Measurements from ENCODE around the gene IGFN1. TPM values are rescaled to one million over a fixed set of nuclear protein-coding genes. Genes with fewer than 3 reads are reported as not detected.
A peak's percentile ranks its signal among the peaks of the same experiment; 100 is the strongest.

Gene IGFN1
- total and polyA plus RNA-seq, 2 experiments from 2014 or later: 0.37 to 3.1 TPM

DNA sequence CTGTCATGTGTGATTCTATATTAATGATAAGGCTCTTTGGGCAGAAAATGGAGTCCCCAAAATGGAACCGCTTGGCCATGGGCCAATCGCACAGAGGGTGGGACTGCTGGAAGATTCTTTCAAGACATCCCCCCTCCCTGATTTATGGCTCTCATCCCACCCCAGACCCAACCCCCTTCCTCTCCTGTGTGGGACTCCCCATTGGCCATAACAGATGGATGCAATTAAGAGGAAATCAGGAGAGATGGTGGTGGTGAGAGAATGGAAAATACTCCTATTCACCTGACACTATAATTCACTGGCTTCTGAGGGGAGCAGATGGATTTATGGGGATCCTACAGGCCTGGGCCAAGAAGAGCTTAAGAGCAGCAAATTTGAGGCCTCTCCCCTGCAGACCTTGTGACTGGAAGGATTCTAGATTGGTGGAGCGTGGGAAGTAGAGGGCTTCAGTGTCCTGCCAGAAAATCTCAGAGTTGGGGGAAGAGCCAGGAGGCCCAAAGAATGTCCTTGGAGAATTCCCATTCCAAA lies 1.7 kb downstream of the IGFN1 start:
- no peaks in the 10 kb centered on the region for H3K79me2 ChIP-seq
- H3K36me3 ChIP-seq (replicated peaks; ENCODE audit: insufficient read depth, low read depth): no peaks in the 10 kb centered on the region
- no peak for DNase-seq (ENCODE audit: low spot score)
- H3K27me3 ChIP-seq: no peaks in the 10 kb centered on the region
- no peaks in the 10 kb centered on the region for H3K4me1 ChIP-seq (ENCODE audit: insufficient read depth)
- H2AFZ ChIP-seq: no peak overlapping the region
- no peaks in the 10 kb centered on the region for H3K9me3 ChIP-seq (ENCODE audit: low read depth)
- TF ChIP-seq, protein P1, sequence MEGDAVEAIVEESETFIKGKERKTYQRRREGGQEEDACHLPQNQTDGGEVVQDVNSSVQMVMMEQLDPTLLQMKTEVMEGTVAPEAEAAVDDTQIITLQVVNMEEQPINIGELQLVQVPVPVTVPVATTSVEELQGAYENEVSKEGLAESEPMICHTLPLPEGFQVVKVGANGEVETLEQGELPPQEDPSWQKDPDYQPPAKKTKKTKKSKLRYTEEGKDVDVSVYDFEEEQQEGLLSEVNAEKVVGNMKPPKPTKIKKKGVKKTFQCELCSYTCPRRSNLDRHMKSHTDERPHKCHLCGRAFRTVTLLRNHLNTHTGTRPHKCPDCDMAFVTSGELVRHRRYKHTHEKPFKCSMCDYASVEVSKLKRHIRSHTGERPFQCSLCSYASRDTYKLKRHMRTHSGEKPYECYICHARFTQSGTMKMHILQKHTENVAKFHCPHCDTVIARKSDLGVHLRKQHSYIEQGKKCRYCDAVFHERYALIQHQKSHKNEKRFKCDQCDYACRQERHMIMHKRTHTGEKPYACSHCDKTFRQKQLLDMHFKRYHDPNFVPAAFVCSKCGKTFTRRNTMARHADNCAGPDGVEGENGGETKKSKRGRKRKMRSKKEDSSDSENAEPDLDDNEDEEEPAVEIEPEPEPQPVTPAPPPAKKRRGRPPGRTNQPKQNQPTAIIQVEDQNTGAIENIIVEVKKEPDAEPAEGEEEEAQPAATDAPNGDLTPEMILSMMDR (IDR thresholded peaks at IDR 0.05; ENCODE audit: poor library complexity): no peak
- TF ChIP-seq EZH2 (IDR thresholded peaks at IDR 0.05; ENCODE audit: borderline replicate concordance) (no peak), EZH2phosphoT487 (IDR thresholded peaks at IDR 0.05; ENCODE audit: low read depth, severe bottlenecking, unreplicated experiment) (no peak)
- no peak overlapping the region for H3K4me3 ChIP-seq
- no peaks in the 10 kb centered on the region for H3K9me2 ChIP-seq (replicated peaks; ENCODE audit: insufficient read depth)
- 80% methylated on average over 3 of the region's 3 CpGs for WGBS (ENCODE audit: low lambda C conversion rate, missing lambda C conversion rate)
- H4K20me1 ChIP-seq (ENCODE audit: insufficient read depth, poor library complexity, severe bottlenecking): no peaks in the 10 kb centered on the region
- H3K27ac ChIP-seq: peak overlapping the region; percentile 37
- no peak overlapping the region for H3K4me2 ChIP-seq

DNA sequence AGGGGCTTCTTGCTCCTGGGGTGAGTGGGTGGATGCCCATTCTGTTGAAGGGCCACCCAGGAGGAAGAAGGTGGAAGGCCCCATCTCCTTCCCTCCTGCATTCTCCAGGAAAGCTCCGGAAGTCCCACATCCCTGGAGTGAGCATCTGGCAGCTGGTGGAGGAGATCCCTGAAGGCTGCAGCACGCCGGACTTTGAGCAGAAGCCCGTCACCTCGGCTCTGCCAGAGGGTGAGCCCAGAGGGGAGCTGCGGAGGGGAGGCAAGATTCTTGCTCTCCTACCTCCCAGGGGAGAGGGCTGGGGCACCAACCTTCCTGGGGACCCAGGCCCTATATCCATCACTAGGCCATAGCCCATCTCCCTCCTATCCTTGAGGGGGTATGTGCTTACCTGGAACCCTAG lies 3.4 kb downstream of the IGFN1 start:
- Histone ChIP-seq H3K9me2 (replicated peaks; ENCODE audit: insufficient read depth) (no peaks in the 10 kb centered on the region), H4K20me1 (ENCODE audit: insufficient read depth, poor library complexity, severe bottlenecking) (no peaks in the 10 kb centered on the region), H2AFZ (no peak overlapping the region), H3K79me2 (no peaks in the 10 kb centered on the region), H3K36me3 (replicated peaks; ENCODE audit: insufficient read depth, low read depth) (no peaks in the 10 kb centered on the region), H3K4me1 (ENCODE audit: insufficient read depth) (no peaks in the 10 kb centered on the region), H3K4me2 (no peak overlapping the region), H3K27ac (no peak overlapping the region), H3K27me3 (no peaks in the 10 kb centered on the region), H3K4me3 (no peak overlapping the region), H3K9me3 (ENCODE audit: low read depth) (no peaks in the 10 kb centered on the region)
- no peak for TF ChIP-seq EZH2 (IDR thresholded peaks at IDR 0.05; ENCODE audit: borderline replicate concordance)
- TF ChIP-seq EZH2phosphoT487 (IDR thresholded peaks at IDR 0.05; ENCODE audit: low read depth, severe bottlenecking, unreplicated experiment): no peak
- TF ChIP-seq, protein P1 (IDR thresholded peaks at IDR 0.05; ENCODE audit: poor library complexity): no peak
- WGBS (ENCODE audit: low lambda C conversion rate, missing lambda C conversion rate): 93% methylated on average over 6 of the region's 6 CpGs
- DNase-seq (ENCODE audit: low spot score): no peak

DNA sequence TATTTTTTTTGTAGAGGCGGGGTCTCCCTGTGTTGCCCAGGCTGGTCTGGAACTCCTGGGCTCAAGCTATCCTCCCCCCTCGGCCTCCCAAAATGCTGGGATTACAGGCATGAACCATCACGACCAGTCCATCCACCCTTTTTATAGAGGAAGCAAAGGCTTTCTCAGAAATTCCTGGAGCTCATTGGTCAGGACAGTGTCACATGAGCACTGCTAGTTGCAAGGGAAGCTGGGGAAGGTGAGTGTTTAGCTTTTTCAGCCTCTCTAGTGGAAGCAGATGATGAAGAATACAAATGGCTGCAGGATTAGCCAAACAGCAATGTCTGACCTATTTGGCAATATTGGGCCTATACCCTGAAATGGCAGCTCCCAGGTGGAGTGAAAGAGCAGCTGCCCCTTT lies 8.0 kb downstream of the IGFN1 start:
- H3K36me3 ChIP-seq (replicated peaks; ENCODE audit: insufficient read depth, low read depth): no peaks in the 10 kb centered on the region
- no peak overlapping the region for H2AFZ ChIP-seq
- 79% methylated on average over 3 of the region's 3 CpGs for WGBS (ENCODE audit: low lambda C conversion rate, missing lambda C conversion rate)
- H3K9me2 ChIP-seq (replicated peaks; ENCODE audit: insufficient read depth): no peaks in the 10 kb centered on the region
- no peak overlapping the region for H3K27ac ChIP-seq
- no peaks in the 10 kb centered on the region for H3K9me3 ChIP-seq (ENCODE audit: low read depth)
- H3K4me1 ChIP-seq (ENCODE audit: insufficient read depth): no peaks in the 10 kb centered on the region
- H4K20me1 ChIP-seq (ENCODE audit: insufficient read depth, poor library complexity, severe bottlenecking): no peaks in the 10 kb centered on the region
- H3K4me2 ChIP-seq: no peak overlapping the region
- no peak for DNase-seq (ENCODE audit: low spot score)
- no peaks in the 10 kb centered on the region for H3K27me3 ChIP-seq
- TF ChIP-seq, protein P1 (IDR thresholded peaks at IDR 0.05; ENCODE audit: poor library complexity): no peak
- TF ChIP-seq EZH2 (IDR thresholded peaks at IDR 0.05; ENCODE audit: borderline replicate concordance) (no peak), EZH2phosphoT487 (IDR thresholded peaks at IDR 0.05; ENCODE audit: low read depth, severe bottlenecking, unreplicated experiment) (no peak)
- H3K4me3 ChIP-seq: no peak overlapping the region
- no peaks in the 10 kb centered on the region for H3K79me2 ChIP-seq
